Right atrium auricular region (tissue), 2 donors: ENCODE measurements around the gene HIPK3. TPM values are rescaled to one million over a fixed set of nuclear protein-coding genes. Genes with fewer than 3 reads are reported as not detected.

Source experiments
- DNase-seq: peaks from one replicate; pipeline ENCODE4 v3.0.0-alpha.2; 2019; ENCODE audit warnings: low spot score
- H3K27ac ChIP-seq, 2 donors: fragments of 200-600 bp; sonication (generic); 1 replicate in 1 of 2; 2 replicates in 1 of 2; pipeline ENCODE4 v1.5.1; 2016 to 2019
- H3K27me3 ChIP-seq, 2 donors: fragments of 200-600 bp; sonication (generic); one replicate each; pipeline versions ENCODE4 v1.5.1 to v1.6.0; 2017 to 2019
- H3K36me3 ChIP-seq: fragments of 200-600 bp; sonication (generic); one replicate; pipeline ENCODE4 v1.5.1; 2016
- H3K4me1 ChIP-seq, 2 donors: fragments of 200-600 bp; sonication (generic); one replicate each; pipeline versions ENCODE4 v1.5.1 to v1.6.0; 2017 to 2019
- H3K4me3 ChIP-seq, 2 donors: fragments of 200-600 bp; sonication (generic); 1 replicate in 1 of 2; 2 replicates in 1 of 2; pipeline ENCODE4 v1.5.1; 2017 to 2019; ENCODE audit warnings: mild to moderate bottlenecking in 1 of 2, moderate library complexity in 1 of 2
- H3K9me3 ChIP-seq, 2 donors: fragments of 200-600 bp; sonication (generic); one replicate each; pipeline ENCODE4 v1.5.1; 2019
- total RNA-seq, 2 donors: library from RNA; depleted of rRNA; stranded (reverse); fragments of >200 nt; gene quantifications; one replicate each; pipeline ENCODE4 v1.1.0, GENCODE V29; 2016
- TF ChIP-seq, protein P1 (sequence below), 2 donors: fragments of 200-600 bp; sonication (generic); IDR thresholded peaks; one replicate each; pipeline ENCODE4 v1.5.1; 2019; ENCODE audit warnings: antibody characterized with exemption in 2 of 2

HIPK3 gene
- total RNA-seq, 2 donors from 2014 or later = 142 to 209 TPM

DNA sequence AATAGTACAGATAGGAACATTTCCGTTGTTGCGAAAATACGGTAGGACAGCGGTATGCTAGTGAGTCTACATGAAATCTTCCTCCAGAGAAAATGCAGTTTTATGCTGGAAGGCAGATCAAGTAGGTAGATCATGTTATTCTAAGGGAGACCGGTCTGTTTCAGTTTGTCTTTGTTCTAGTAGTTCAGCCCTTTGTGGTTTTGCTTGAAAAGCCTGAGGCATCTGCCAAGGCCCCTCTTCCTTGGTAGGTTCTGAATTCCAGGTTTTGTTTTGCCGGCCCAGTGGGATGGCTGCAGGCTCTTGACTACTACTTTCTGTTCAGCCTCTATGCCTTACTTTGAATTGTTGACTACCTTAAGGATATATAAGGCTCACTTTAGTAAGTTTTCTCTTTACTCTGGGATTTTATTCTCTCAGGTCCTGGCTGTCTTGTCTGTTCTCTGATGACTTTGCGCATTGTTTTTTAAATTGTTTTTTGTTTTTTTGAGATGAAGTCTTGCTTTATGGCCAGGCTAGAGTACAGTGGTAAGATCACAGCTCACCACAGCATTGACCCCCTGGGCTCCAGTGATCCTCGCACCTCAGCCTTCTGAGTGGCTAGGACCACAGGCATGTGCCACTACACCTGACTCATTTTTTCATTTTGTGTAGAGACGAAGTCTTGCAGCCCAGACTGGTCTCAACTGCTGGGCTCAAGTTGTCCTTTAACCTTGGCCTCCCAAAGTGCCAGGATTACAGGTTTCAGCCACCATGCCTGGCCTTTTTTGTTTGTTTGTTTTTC, 53.7 kb downstream of the HIPK3 start:
- no peaks in the 10 kb centered on the region for H3K9me3 ChIP-seq
- H3K4me1 ChIP-seq = peaks cover 0 to 54% of the 10 kb centered on the region in 2 donors
- TF ChIP-seq, protein P1, sequence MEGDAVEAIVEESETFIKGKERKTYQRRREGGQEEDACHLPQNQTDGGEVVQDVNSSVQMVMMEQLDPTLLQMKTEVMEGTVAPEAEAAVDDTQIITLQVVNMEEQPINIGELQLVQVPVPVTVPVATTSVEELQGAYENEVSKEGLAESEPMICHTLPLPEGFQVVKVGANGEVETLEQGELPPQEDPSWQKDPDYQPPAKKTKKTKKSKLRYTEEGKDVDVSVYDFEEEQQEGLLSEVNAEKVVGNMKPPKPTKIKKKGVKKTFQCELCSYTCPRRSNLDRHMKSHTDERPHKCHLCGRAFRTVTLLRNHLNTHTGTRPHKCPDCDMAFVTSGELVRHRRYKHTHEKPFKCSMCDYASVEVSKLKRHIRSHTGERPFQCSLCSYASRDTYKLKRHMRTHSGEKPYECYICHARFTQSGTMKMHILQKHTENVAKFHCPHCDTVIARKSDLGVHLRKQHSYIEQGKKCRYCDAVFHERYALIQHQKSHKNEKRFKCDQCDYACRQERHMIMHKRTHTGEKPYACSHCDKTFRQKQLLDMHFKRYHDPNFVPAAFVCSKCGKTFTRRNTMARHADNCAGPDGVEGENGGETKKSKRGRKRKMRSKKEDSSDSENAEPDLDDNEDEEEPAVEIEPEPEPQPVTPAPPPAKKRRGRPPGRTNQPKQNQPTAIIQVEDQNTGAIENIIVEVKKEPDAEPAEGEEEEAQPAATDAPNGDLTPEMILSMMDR (IDR thresholded peaks at IDR 0.05) = no peak
- H3K27me3 ChIP-seq = no peaks in the 10 kb centered on the region
- H3K4me3 ChIP-seq = no peak overlapping the region
- no peaks in the 10 kb centered on the region for H3K36me3 ChIP-seq
- DNase-seq = no peak
- no peak overlapping the region for H3K27ac ChIP-seq

DNA sequence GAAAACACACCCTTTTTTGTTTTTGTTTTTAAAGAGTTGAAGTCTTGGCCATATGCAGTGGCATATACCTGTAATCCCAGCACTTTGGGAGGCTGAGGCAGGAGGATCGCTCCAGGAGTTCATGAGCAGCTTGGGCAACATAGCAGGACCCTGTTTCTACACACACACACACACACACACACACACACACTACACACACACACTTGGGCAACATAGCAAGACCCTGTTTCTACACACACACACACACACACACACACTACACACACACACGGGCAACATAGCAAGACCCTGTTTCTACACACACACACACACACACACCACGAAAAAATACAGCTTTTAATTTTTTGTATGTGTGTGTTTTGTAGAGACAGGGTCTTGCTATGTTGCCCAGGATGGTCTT, 54.5 kb downstream of the HIPK3 start:
- no peak for DNase-seq
- Histone ChIP-seq H3K27me3 (no peaks in the 10 kb centered on the region), H3K27ac (no peak overlapping the region), H3K4me3 (no peak overlapping the region), H3K4me1 (peaks cover 0 to 62% of the 10 kb centered on the region in 2 donors), H3K36me3 (no peaks in the 10 kb centered on the region), H3K9me3 (no peaks in the 10 kb centered on the region)
- TF ChIP-seq, protein P1 (IDR thresholded peaks at IDR 0.05) = no peak

DNA sequence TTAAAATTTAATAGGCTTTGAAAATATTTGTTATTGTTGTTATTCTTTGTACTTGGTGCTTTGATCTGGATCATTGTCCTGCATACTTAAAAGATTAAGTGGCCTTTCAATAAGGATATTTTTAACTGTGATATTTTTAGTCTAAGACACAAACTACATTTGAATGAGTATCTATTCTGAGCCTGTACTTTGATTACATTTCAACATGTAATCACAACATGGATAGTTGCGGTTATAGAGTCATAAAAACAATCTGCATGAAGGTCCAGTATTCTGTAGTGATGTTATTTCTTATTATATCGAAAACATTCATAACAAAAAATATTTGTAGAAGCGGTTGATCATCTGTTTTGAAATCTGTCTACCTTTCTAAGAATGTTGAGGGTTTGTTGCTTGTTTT, 58.6 kb downstream of the HIPK3 start:
- Histone ChIP-seq H3K4me1 (peaks cover 0 to 78% of the 10 kb centered on the region in 2 donors), H3K27me3 (no peaks in the 10 kb centered on the region), H3K9me3 (no peaks in the 10 kb centered on the region), H3K36me3 (no peaks in the 10 kb centered on the region), H3K4me3 (no peak overlapping the region), H3K27ac (peak overlapping the region; percentile 52 to 78)
- TF ChIP-seq, protein P1 (IDR thresholded peaks at IDR 0.05) = no peak
- no peak for DNase-seq

DNA sequence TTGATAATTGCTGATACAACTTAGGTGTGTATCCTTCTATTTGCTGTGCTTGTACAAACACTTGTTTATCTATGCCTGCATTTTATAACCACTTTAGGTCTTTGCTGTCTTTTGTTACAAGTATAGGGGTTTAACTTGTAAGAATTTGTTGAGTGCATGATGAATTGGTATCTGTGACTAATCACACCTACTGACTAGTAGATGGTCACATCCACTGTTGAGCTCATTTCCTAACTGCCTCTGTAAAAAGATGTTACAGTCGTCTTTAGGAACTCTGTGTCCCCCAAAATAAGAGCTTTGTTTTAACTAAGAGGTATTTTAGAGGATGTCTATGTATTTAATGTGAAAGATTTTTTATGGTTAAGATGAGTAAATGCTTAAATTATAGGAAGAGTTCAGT, 60.5 kb downstream of the HIPK3 start:
- TF ChIP-seq, protein P1 (IDR thresholded peaks at IDR 0.05) = no peak
- Histone ChIP-seq H3K9me3 (no peaks in the 10 kb centered on the region), H3K27ac (peak overlapping the region in 1 of 2 donors; percentile 78), H3K4me1 (peaks cover 0 to 86% of the 10 kb centered on the region in 2 donors), H3K36me3 (no peaks in the 10 kb centered on the region), H3K27me3 (no peaks in the 10 kb centered on the region), H3K4me3 (no peak overlapping the region)
- no peak for DNase-seq

DNA sequence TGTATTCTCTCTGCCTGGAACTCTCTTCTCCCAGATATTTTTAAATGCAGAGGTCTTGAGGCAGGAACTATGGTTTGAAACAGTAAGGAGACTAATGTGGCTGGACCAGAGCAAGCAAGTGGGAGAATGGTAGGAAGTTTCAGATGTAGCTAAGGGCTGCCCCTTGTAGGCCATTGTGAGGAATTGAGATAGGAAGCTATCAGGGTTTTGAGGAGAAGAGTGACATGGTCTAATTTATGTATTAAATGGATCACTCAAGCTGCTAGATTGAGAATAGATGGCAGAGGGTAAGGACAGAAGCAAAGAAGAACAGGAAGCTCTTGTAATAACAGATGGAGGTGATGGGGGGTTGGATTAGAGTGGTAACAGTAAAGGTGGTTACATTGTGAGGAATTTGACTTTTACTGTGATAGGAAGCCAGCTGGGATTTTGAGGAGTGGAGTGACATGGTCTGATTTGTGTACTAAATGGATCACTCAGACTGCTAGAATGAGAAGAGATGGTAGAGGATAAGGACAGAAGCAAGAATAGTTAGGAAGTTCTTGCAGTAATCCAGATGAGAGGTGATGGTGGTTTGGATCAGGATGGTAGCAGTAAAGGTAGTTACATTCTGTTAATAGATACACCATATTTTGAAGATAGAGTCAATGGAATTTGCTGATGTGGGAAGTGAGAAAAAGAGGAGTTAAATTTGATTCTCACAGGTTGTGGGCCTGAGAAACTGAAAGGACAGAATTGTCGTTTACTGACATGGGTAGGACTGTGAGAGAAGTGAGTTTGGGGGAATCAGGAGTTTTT, 63.0 kb downstream of the HIPK3 start:
- Histone ChIP-seq H3K4me3 (no peak overlapping the region), H3K27ac (peak overlapping the region; percentile 14 to 78), H3K4me1 (peaks cover 0 to 89% of the 10 kb centered on the region in 2 donors), H3K9me3 (no peaks in the 10 kb centered on the region), H3K27me3 (no peaks in the 10 kb centered on the region), H3K36me3 (no peaks in the 10 kb centered on the region)
- TF ChIP-seq, protein P1 (IDR thresholded peaks at IDR 0.05) = no peak
- no peak for DNase-seq
